Peyer's patch (tissue), 4 donors: ENCODE measurements around the gene EIF3I. TPM values are rescaled to one million over a fixed set of nuclear protein-coding genes. Genes with fewer than 3 reads are reported as not detected.
A peak's percentile ranks its signal among the peaks of the same experiment; 100 is the strongest.
"Not testable (repeated sequence)": the region's sequence is repeated elsewhere in the genome, so short reads cannot be mapped to it uniquely, and the experiment has no call there.

Experiments used
- DNase-seq, 3 donors: peaks; one replicate each; pipeline ENCODE4 v3.0.0-alpha.2; 2017 to 2019
- H3K27ac ChIP-seq, 4 donors: fragments of 200-600 bp; sonication (generic); one replicate each; pipeline ENCODE4 v1.5.1; 2016 to 2019
- H3K27me3 ChIP-seq, 2 donors: fragments of 200-600 bp; sonication (generic); one replicate each; pipeline ENCODE4 v1.5.1; 2019
- H3K36me3 ChIP-seq, 3 donors: fragments of 200-600 bp; sonication (generic); one replicate each; pipeline ENCODE4 v1.5.1; 2016 to 2019
- H3K4me1 ChIP-seq, 4 donors: fragments of 200-600 bp; sonication (generic); one replicate each; pipeline ENCODE4 v1.5.1; 2016 to 2019
- H3K4me3 ChIP-seq, 4 donors: fragments of 200-600 bp; sonication (generic); 1 replicate in 3 of 4; 2 replicates in 1 of 4; pipeline ENCODE4 v1.5.1; 2016 to 2019; ENCODE audit warnings: mild to moderate bottlenecking in 1 of 4
- H3K9me3 ChIP-seq, 4 donors: fragments of 200-600 bp; sonication (generic); one replicate each; pipeline ENCODE4 v1.5.1; 2016 to 2019; ENCODE audit warnings: mild to moderate bottlenecking in 1 of 4
- POLR2A ChIP-seq, 2 donors: fragments of 450-650 bp; IDR thresholded peaks; one replicate each; pipeline ENCODE4 v1.5.1; 2017; ENCODE audit warnings: antibody characterized with exemption in 2 of 2, mild to moderate bottlenecking in 2 of 2, moderate library complexity in 2 of 2
- total RNA-seq, 4 donors: library from RNA; depleted of rRNA; stranded (reverse); fragments of >200 nt; gene quantifications; one replicate each; pipeline ENCODE4 v1.1.0, GENCODE V29; 2016
- TF ChIP-seq, protein P1 (sequence below), 6 experiments: fragments of 450-650 bp in 4 of 6; fragments of 200-600 bp in 2 of 6; sonication (generic) in 1 of 6; IDR thresholded peaks; one replicate each; pipeline ENCODE4 v1.5.1; 2017 to 2019; ENCODE audit warnings: antibody characterized with exemption in 6 of 6, mild to moderate bottlenecking in 3 of 6, moderate library complexity in 1 of 6

The EIF3I gene
- total RNA-seq, 4 donors from 2014 or later, result 76.1 to 105 (median 84.7) TPM

DNA sequence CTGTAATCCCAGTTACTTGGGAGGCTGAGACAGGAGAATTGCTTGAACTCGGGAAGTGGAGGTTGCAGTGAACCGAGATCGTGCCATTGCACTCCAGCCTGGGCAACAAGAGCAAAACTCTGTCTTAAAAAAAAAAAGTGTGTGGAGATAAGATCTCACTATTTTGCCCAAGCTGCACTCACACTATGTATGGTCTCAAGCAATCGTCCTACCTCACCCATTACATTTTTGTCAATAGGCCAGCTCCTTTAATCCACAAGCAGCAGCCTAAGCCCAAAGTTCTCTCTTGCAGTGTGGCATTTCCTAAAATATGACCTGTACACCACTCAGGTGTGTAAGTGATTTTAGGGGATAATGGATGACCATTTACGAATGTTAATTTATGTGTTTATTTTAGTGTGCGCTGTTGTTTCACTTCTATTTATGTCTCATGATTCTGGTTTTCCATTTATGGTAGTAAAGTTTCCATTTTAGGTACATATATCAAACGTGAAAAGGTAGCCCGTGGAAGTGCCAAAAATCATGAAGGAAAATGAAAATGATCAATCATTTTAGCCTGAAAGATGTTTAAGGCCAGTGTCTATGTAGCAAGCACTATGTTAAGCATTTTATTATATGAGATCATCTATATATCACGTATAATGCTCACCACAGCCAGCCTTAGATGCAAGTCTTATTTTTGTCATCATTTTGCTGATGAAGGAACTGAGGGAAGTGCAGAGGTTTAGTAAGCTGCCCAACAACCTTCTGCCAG, 34.4 kb downstream of the EIF3I start:
- no peak for DNase-seq
- no peaks in the 10 kb centered on the region for H3K27me3 ChIP-seq
- peak overlapping the region in 3 of 4 donors; percentile 43 to 94 (median 87) for H3K27ac ChIP-seq
- H3K9me3 ChIP-seq, result no peaks in the 10 kb centered on the region
- TF ChIP-seq, protein P1, sequence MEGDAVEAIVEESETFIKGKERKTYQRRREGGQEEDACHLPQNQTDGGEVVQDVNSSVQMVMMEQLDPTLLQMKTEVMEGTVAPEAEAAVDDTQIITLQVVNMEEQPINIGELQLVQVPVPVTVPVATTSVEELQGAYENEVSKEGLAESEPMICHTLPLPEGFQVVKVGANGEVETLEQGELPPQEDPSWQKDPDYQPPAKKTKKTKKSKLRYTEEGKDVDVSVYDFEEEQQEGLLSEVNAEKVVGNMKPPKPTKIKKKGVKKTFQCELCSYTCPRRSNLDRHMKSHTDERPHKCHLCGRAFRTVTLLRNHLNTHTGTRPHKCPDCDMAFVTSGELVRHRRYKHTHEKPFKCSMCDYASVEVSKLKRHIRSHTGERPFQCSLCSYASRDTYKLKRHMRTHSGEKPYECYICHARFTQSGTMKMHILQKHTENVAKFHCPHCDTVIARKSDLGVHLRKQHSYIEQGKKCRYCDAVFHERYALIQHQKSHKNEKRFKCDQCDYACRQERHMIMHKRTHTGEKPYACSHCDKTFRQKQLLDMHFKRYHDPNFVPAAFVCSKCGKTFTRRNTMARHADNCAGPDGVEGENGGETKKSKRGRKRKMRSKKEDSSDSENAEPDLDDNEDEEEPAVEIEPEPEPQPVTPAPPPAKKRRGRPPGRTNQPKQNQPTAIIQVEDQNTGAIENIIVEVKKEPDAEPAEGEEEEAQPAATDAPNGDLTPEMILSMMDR (IDR thresholded peaks at IDR 0.05), result no peak
- TF ChIP-seq POLR2A (IDR thresholded peaks at IDR 0.05), result no peak
- H3K4me3 ChIP-seq, result peak overlapping the region in 2 of 4 donors; percentile 7 to 12
- H3K4me1 ChIP-seq, result peaks cover 0 to 20% (median 6%) of the 10 kb centered on the region in 4 donors
- no peaks in the 10 kb centered on the region for H3K36me3 ChIP-seq

DNA sequence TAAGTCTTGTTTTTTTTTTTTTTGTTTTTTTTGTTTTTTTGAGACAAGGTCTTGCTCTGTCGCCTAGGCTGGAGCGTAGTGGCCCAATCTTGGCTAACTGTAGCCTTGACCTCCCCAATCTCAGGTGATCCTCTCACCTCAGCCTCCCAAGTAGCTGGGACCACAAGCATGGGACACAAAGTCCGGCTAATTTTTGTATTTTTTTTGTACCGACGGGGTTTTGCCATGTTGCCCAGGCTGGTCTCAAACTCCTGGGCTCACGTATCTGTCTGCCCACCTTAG, 35.0 kb downstream of the EIF3I start:
- TF ChIP-seq, protein P1 (IDR thresholded peaks at IDR 0.05), result no peak
- TF ChIP-seq POLR2A (IDR thresholded peaks at IDR 0.05), result no peak
- Histone ChIP-seq H3K9me3 (no peaks in the 10 kb centered on the region), H3K4me1 (peaks cover 0 to 16% (median 6%) of the 10 kb centered on the region in 4 donors), H3K27me3 (no peaks in the 10 kb centered on the region), H3K27ac (peak overlapping the region in 1 of 4 donors; percentile 94), H3K4me3 (no peak overlapping the region), H3K36me3 (no peaks in the 10 kb centered on the region)
- no peak for DNase-seq

GRCh38 chr1:32263236-32263593, 41.0 kb downstream of the EIF3I start:
- H3K36me3 ChIP-seq, H3K9me3 ChIP-seq, DNase-seq, H3K4me3 ChIP-seq, H3K27me3 ChIP-seq: not testable (repeated sequence)
- H3K27ac ChIP-seq, result peak overlapping the region in 1 of 4 donors; percentile 57
- H3K4me1 ChIP-seq, result peaks cover 0 to 10% (median 2%) of the 10 kb centered on the region in 4 donors

- Histone ChIP-seq H3K4me1 (peaks cover 0 to 10% (median 2%) of the 10 kb centered on the region in 4 donors), H3K27ac (peak overlapping the region in 2 of 4 donors; percentile 1 to 57), H3K36me3 (no peaks in the 10 kb centered on the region), H3K4me3 (no peak overlapping the region), H3K27me3 (no peaks in the 10 kb centered on the region), H3K9me3 (no peaks in the 10 kb centered on the region)
- TF ChIP-seq, protein P1 (IDR thresholded peaks at IDR 0.05), result no peak
- no peak for TF ChIP-seq POLR2A (IDR thresholded peaks at IDR 0.05)
- DNase-seq, result no peak
These were observed 41.5 kb downstream of the EIF3I start for GRCh38 chr1:32263744-32264143.

DNA sequence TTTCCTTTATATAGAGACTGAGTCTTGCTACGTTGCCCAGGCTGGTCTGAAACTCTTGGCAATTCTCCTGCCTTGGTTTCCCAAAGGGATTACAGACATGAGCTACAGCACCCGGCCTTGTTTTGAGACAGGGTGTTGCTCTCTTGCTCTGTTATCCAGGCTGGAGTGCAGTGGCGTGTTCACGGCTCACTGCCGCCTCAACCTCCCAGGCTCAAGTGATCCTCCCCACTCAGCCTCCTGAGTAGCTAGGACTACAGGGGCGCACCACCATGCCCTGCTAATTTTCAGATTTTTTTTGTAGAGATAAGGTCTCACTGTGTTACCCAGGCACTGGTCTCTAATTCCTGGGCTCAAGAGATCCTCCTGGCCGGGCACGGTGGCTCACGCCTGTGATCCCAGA, 43.6 kb downstream of the EIF3I start:
- Histone ChIP-seq H3K27ac (no peak overlapping the region), H3K4me3 (no peak overlapping the region), H3K36me3 (no peaks in the 10 kb centered on the region), H3K9me3 (no peaks in the 10 kb centered on the region), H3K27me3 (no peaks in the 10 kb centered on the region), H3K4me1 (peaks cover 0 to 10% (median 2%) of the 10 kb centered on the region in 4 donors)
- DNase-seq, result no peak
- no peak for TF ChIP-seq POLR2A (IDR thresholded peaks at IDR 0.05)
- TF ChIP-seq, protein P1 (IDR thresholded peaks at IDR 0.05), result no peak

DNA sequence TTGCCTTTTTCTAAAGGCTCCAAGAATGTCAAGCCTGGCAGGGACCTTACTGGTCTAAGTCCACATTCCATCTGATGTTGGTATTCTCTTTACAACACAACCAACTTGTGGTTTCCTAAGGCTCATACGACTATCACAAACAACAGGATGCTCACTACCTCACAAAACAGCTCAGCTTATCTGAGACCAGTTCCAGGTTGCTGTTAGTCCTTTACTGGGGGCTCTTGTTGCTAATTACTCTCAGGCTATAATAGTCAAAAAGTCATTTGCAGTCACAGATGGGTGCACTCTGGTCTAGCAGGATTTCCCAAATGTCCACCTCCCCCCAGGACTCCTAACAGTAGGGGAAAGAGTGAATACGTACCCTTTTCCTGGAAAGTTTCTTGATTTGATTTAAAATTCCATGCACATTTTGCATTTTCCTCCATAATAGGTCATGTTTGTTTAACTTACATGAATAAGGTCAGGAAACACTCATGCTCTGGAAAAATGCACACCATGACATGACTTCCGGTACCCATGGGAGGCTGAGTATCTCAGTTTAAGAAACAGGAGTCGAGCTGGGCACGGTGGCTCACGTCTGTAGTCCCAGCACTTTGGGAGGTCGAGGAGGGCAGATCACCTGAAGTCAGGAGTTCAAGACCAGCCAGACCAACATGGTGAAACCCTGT, 44.8 kb downstream of the EIF3I start:
- no peaks in the 10 kb centered on the region for H3K27me3 ChIP-seq
- peaks cover 0 to 10% (median 2%) of the 10 kb centered on the region in 4 donors for H3K4me1 ChIP-seq
- TF ChIP-seq, protein P1 (IDR thresholded peaks at IDR 0.05), result no peak
- TF ChIP-seq POLR2A (IDR thresholded peaks at IDR 0.05), result no peak
- H3K4me3 ChIP-seq, result no peak overlapping the region
- peak overlapping the region in 2 of 4 donors; percentile 30 to 52 for H3K27ac ChIP-seq
- H3K9me3 ChIP-seq, result no peaks in the 10 kb centered on the region
- no peak for DNase-seq
- no peaks in the 10 kb centered on the region for H3K36me3 ChIP-seq
